BLaER1 treated with 17β-estradiol and CSF1 and Interleukin-3, amounts not matched to agents 10 nM and 100 nM (cell line): ENCODE measurements around the gene CCDC112.

Experiments used
- H3K27ac ChIP-seq, 11 experiments: shearing (Covaris generic); formaldehyde crosslinking; 2 replicates each; pipeline ENCODE4 v1.8.1; 2022
- H3K27me3 ChIP-seq, 11 experiments: shearing (Covaris generic); formaldehyde crosslinking; 2 replicates each; pipeline ENCODE4 v1.8.1; 2022
- H3K36me3 ChIP-seq, 11 experiments: shearing (Covaris generic); formaldehyde crosslinking; 2 replicates each; pipeline ENCODE4 v1.8.1; 2022
- H3K4me1 ChIP-seq, 10 experiments: shearing (Covaris generic); formaldehyde crosslinking; 2 replicates each; pipeline ENCODE4 v1.8.1; 2022
- H3K4me2 ChIP-seq, 11 experiments: shearing (Covaris generic); formaldehyde crosslinking; 2 replicates each; pipeline ENCODE4 v1.8.1; 2022
- H3K4me3 ChIP-seq, 10 experiments: shearing (Covaris generic); formaldehyde crosslinking; 2 replicates each; pipeline ENCODE4 v1.8.1; 2022
- H3K9ac ChIP-seq, 11 experiments: shearing (Covaris generic); formaldehyde crosslinking; 2 replicates each; pipeline ENCODE4 v1.8.1; 2022
- H3K9me3 ChIP-seq, 11 experiments: shearing (Covaris generic); formaldehyde crosslinking; replicated peaks in 1 of 11; 2 replicates each; pipeline ENCODE4 v1.8.1; 2022
- H4K20me1 ChIP-seq, 11 experiments: shearing (Covaris generic); formaldehyde crosslinking; 2 replicates each; pipeline ENCODE4 v1.8.1; 2022
- Cebpa-rat ChIP-seq, 11 experiments: shearing (Covaris generic); IDR thresholded peaks; 2 replicates each; pipeline ENCODE4 v1.8.1; 2022

Gene CCDC112

GRCh38 chr5:115304496-115304895 is 8.0 kb upstream of the CCDC112 start:
- Histone ChIP-seq H3K27ac (no peak overlapping the region), H3K9me3 (no peaks in the 10 kb centered on the region), H3K4me1 (no peaks in the 10 kb centered on the region), H3K36me3 (no peaks in the 10 kb centered on the region), H3K4me3 (no peak overlapping the region), H3K4me2 (no peak overlapping the region), H4K20me1 (no peaks in the 10 kb centered on the region), H3K9ac (no peak overlapping the region), H3K27me3 (no peaks in the 10 kb centered on the region)
- no peak for TF ChIP-seq Cebpa-rat (IDR thresholded peaks at IDR 0.05)

- H3K4me2 ChIP-seq: no peak overlapping the region
- H3K4me3 ChIP-seq: no peak overlapping the region
- H4K20me1 ChIP-seq: no peaks in the 10 kb centered on the region
- no peaks in the 10 kb centered on the region for H3K27me3 ChIP-seq
- H3K27ac ChIP-seq: no peak overlapping the region
- no peaks in the 10 kb centered on the region for H3K36me3 ChIP-seq
- peaks cover 9 to 18% (median 14%) of the 10 kb centered on the region in 10 experiments for H3K4me1 ChIP-seq
- peaks cover 0 to under 1% (median 0%) of the 10 kb centered on the region in 11 experiments; a peak in 1 of 22 replicates for H3K9me3 ChIP-seq
- no peak for TF ChIP-seq Cebpa-rat (IDR thresholded peaks at IDR 0.05)
- H3K9ac ChIP-seq: no peak overlapping the region
Observed at GRCh38 chr5:115298811-115299210, 2.4 kb upstream of the CCDC112 start.

- peak overlapping the region in 1 of 10 experiments; percentile 47; a peak in 5 of 20 replicates for H3K4me3 ChIP-seq
- no peak overlapping the region for H3K9ac ChIP-seq
- no peaks in the 10 kb centered on the region for H4K20me1 ChIP-seq
- H3K27ac ChIP-seq: no peak overlapping the region
- H3K9me3 ChIP-seq: peaks cover 6 to 19% (median 12%) of the 10 kb centered on the region in 11 experiments; a peak in 21 of 22 replicates
- no peak for TF ChIP-seq Cebpa-rat (IDR thresholded peaks at IDR 0.05)
- no peaks in the 10 kb centered on the region for H3K27me3 ChIP-seq
- peaks cover 0 to 11% (median 6%) of the 10 kb centered on the region in 11 experiments; a peak in 9 of 22 replicates for H3K36me3 ChIP-seq
- peaks cover 9 to 18% (median 14%) of the 10 kb centered on the region in 10 experiments for H3K4me1 ChIP-seq
- peak overlapping the region in 3 of 11 experiments; percentile 23 to 28 (median 23); a peak in 5 of 22 replicates for H3K4me2 ChIP-seq
Observed at GRCh38 chr5:115297031-115297430, 577 bp upstream of the CCDC112 start.

GRCh38 chr5:115295777-115296123 is 704 bp downstream of the CCDC112 start:
- Histone ChIP-seq H3K9me3 (peaks cover 10 to 27% (median 18%) of the 10 kb centered on the region in 11 experiments; a peak in 21 of 22 replicates), H3K27me3 (no peaks in the 10 kb centered on the region), H3K9ac (peak overlapping the region; percentile 78 to 85 (median 83)), H3K4me2 (peak overlapping the region; percentile 86 to 99 (median 91)), H4K20me1 (no peaks in the 10 kb centered on the region), H3K4me3 (peak overlapping the region; percentile 74 to 92 (median 85)), H3K4me1 (peaks cover 9 to 18% (median 14%) of the 10 kb centered on the region in 10 experiments), H3K27ac (peak overlapping the region; percentile 60 to 83 (median 76); a peak in 21 of 22 replicates), H3K36me3 (peaks cover 0 to 15% (median 6%) of the 10 kb centered on the region in 11 experiments; a peak in 10 of 22 replicates)
- TF ChIP-seq Cebpa-rat (IDR thresholded peaks at IDR 0.05): no peak

GRCh38 chr5:115291397-115291796 is 5.1 kb downstream of the CCDC112 start:
- no peak overlapping the region for H3K4me2 ChIP-seq
- no peak overlapping the region for H3K9ac ChIP-seq
- no peak overlapping the region for H3K4me3 ChIP-seq
- H4K20me1 ChIP-seq: peaks cover 0 to 6% (median 0%) of the 10 kb centered on the region in 11 experiments; a peak in 4 of 22 replicates
- H3K9me3 ChIP-seq: peaks cover 10 to 27% (median 18%) of the 10 kb centered on the region in 11 experiments; a peak in 21 of 22 replicates
- peaks cover 12 to 43% (median 16%) of the 10 kb centered on the region in 10 experiments for H3K4me1 ChIP-seq
- no peak overlapping the region for H3K27ac ChIP-seq
- no peaks in the 10 kb centered on the region for H3K27me3 ChIP-seq
- peaks cover 0 to 15% (median 6%) of the 10 kb centered on the region in 11 experiments; a peak in 10 of 22 replicates for H3K36me3 ChIP-seq
- no peak for TF ChIP-seq Cebpa-rat (IDR thresholded peaks at IDR 0.05)

- Histone ChIP-seq H3K4me2 (peak overlapping the region in 5 of 11 experiments; percentile 15 to 73 (median 66); a peak in 9 of 22 replicates), H3K4me3 (peak overlapping the region in 1 of 10 experiments; percentile 16; a peak in 1 of 20 replicates), H3K27me3 (no peaks in the 10 kb centered on the region), H4K20me1 (peaks cover 0 to 6% (median 0%) of the 10 kb centered on the region in 11 experiments; a peak in 4 of 22 replicates), H3K36me3 (peaks cover 0 to 15% (median 6%) of the 10 kb centered on the region in 11 experiments; a peak in 10 of 22 replicates), H3K9ac (no peak overlapping the region), H3K9me3 (peaks cover 10 to 27% (median 18%) of the 10 kb centered on the region in 11 experiments; a peak in 21 of 22 replicates), H3K4me1 (peaks cover 0 to 26% (median 0%) of the 10 kb centered on the region in 10 experiments; a peak in 7 of 20 replicates), H3K27ac (peak overlapping the region in 2 of 11 experiments; percentile 20 to 22; a peak in 4 of 22 replicates)
- no peak for TF ChIP-seq Cebpa-rat (IDR thresholded peaks at IDR 0.05)
Observed at GRCh38 chr5:115289104-115289503, 7.3 kb downstream of the CCDC112 start.

GRCh38 chr5:115284021-115284420 is 12.4 kb downstream of the CCDC112 start:
- Histone ChIP-seq H3K4me2 (no peak overlapping the region), H4K20me1 (peaks cover 0 to 2% (median 0%) of the 10 kb centered on the region in 11 experiments; a peak in 3 of 22 replicates), H3K9ac (no peak overlapping the region), H3K27me3 (no peaks in the 10 kb centered on the region), H3K36me3 (peaks cover 0 to 12% (median 4%) of the 10 kb centered on the region in 11 experiments; a peak in 2 of 22 replicates), H3K9me3 (peaks cover 0 to 3% (median 0%) of the 10 kb centered on the region in 11 experiments; a peak in 1 of 22 replicates), H3K27ac (no peak overlapping the region), H3K4me1 (peaks cover 0 to 15% (median 0%) of the 10 kb centered on the region in 10 experiments; a peak in 7 of 20 replicates), H3K4me3 (no peak overlapping the region)
- TF ChIP-seq Cebpa-rat (IDR thresholded peaks at IDR 0.05): no peak

GRCh38 chr5:115282131-115282530 is 14.3 kb downstream of the CCDC112 start:
- no peak overlapping the region for H3K9ac ChIP-seq
- no peaks in the 10 kb centered on the region for H3K27me3 ChIP-seq
- H3K4me1 ChIP-seq: no peaks in the 10 kb centered on the region; a peak in 1 of 20 replicates
- no peak overlapping the region for H3K4me2 ChIP-seq
- TF ChIP-seq Cebpa-rat (IDR thresholded peaks at IDR 0.05): no peak
- H3K36me3 ChIP-seq: peaks cover 0 to 12% (median 4%) of the 10 kb centered on the region in 11 experiments; a peak in 2 of 22 replicates
- H3K27ac ChIP-seq: no peak overlapping the region
- H4K20me1 ChIP-seq: no peaks in the 10 kb centered on the region; a peak in 1 of 22 replicates
- peaks cover 0 to 3% (median 0%) of the 10 kb centered on the region in 11 experiments; a peak in 1 of 22 replicates for H3K9me3 ChIP-seq
- H3K4me3 ChIP-seq: no peak overlapping the region

- H3K4me3 ChIP-seq: peak overlapping the region in 1 of 10 experiments; percentile 9; a peak in 1 of 20 replicates
- peak in 4 of 11 experiments; percentile 30 to 69 (median 50); a peak in 3 of 22 replicates for TF ChIP-seq Cebpa-rat (IDR thresholded peaks at IDR 0.05)
- H3K4me2 ChIP-seq: peak overlapping the region in 10 of 11 experiments; percentile 0 to 83 (median 74); a peak in 18 of 22 replicates
- H3K9ac ChIP-seq: peak overlapping the region in 3 of 11 experiments; percentile 48 to 62 (median 59); a peak in 4 of 22 replicates
- H3K4me1 ChIP-seq: peaks cover 6 to 54% (median 39%) of the 10 kb centered on the region in 10 experiments; a peak in 17 of 20 replicates
- H3K27me3 ChIP-seq: no peaks in the 10 kb centered on the region
- peak overlapping the region in 7 of 11 experiments; percentile 32 to 79 (median 65); a peak in 14 of 22 replicates for H3K27ac ChIP-seq
- H4K20me1 ChIP-seq: no peaks in the 10 kb centered on the region
- peaks cover 0 to 38% (median 9%) of the 10 kb centered on the region in 11 experiments; a peak in 10 of 22 replicates for H3K36me3 ChIP-seq
- no peaks in the 10 kb centered on the region for H3K9me3 ChIP-seq
Observed at GRCh38 chr5:115274584-115274983, 21.9 kb downstream of the CCDC112 start.
